Thyroid gland (tissue), 4 donors: ENCODE measurements around the gene MLLT6.

Experiments
- CTCF ChIP-seq, 6 experiments: fragments of 200-600 bp in 3 of 6; fragments of 450-650 bp in 3 of 6; sonication (generic) in 3 of 6; IDR thresholded peaks; one replicate each; pipeline ENCODE4 v1.5.1; 2016 to 2019; ENCODE audit warnings: antibody characterized with exemption in 6 of 6, mild to moderate bottlenecking in 2 of 6, inconsistent platforms in 1 of 6, moderate library complexity in 1 of 6
- POLR2A ChIP-seq, 2 donors: fragments of 450-650 bp; IDR thresholded peaks; one replicate each; pipeline ENCODE4 v1.6.1; 2017; ENCODE audit warnings: antibody characterized with exemption in 2 of 2, mild to moderate bottlenecking in 2 of 2, moderate library complexity in 1 of 2

- TF ChIP-seq CTCF (IDR thresholded peaks at IDR 0.05): no peak
- no peak for TF ChIP-seq POLR2A (IDR thresholded peaks at IDR 0.05)
These were observed 48.0 kb downstream of the MLLT6 start for GRCh38 chr17:38753071-38753506.
